Measurements from ENCODE around the gene PPM1K.

The PPM1K gene

GRCh38 chr4:88247148-88247547 lies 37.2 kb downstream of the PPM1K start:
- TF ChIP-seq, protein P1, sequence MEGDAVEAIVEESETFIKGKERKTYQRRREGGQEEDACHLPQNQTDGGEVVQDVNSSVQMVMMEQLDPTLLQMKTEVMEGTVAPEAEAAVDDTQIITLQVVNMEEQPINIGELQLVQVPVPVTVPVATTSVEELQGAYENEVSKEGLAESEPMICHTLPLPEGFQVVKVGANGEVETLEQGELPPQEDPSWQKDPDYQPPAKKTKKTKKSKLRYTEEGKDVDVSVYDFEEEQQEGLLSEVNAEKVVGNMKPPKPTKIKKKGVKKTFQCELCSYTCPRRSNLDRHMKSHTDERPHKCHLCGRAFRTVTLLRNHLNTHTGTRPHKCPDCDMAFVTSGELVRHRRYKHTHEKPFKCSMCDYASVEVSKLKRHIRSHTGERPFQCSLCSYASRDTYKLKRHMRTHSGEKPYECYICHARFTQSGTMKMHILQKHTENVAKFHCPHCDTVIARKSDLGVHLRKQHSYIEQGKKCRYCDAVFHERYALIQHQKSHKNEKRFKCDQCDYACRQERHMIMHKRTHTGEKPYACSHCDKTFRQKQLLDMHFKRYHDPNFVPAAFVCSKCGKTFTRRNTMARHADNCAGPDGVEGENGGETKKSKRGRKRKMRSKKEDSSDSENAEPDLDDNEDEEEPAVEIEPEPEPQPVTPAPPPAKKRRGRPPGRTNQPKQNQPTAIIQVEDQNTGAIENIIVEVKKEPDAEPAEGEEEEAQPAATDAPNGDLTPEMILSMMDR (IDR thresholded peaks at IDR 0.05) = no peak
- H3K4me1 ChIP-seq = no peaks in the 10 kb centered on the region
- peaks cover 0 to 12% of the 10 kb centered on the region in 2 donors for H3K27me3 ChIP-seq
- H3K36me3 ChIP-seq = no peaks in the 10 kb centered on the region
- no peaks in the 10 kb centered on the region for H3K9me3 ChIP-seq
- no peak for DNase-seq
- intact Hi-C loops (cut with DNase I; ENCODE audit: low total_unique reads) = no loop called here
- no peak overlapping the region for H3K27ac ChIP-seq
- no peak overlapping the region for H3K4me3 ChIP-seq

DNA sequence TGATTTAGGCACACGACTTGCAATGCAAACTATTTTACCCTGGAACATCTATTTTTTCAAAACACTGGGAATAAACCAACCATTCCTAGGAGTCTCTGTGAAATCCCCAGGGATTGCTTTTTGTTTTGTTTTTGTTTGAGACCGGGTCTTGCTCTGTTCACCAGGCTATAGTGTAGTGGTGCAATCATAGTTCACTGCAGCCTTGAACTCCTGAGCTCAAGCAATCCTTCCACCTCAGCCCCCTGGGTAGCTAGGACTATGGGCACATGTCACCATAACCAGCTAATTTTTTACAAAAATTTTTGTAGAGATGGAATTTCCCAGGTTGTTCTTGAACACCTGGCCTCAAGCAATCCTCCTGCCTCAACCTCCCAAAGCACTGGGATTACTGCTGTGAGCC lies 37.8 kb downstream of the PPM1K start:
- H3K27ac ChIP-seq = no peak overlapping the region
- intact Hi-C loops (cut with DNase I; ENCODE audit: low total_unique reads) = no loop called here
- no peaks in the 10 kb centered on the region for H3K36me3 ChIP-seq

GRCh38 chr4:88244816-88245579 lies 39.4 kb downstream of the PPM1K start:
- H3K4me1 ChIP-seq = no peaks in the 10 kb centered on the region
- no peaks in the 10 kb centered on the region for H3K36me3 ChIP-seq
- DNase-seq = peak in 1 of 2 donors; percentile 27
- TF ChIP-seq, protein P1 (IDR thresholded peaks at IDR 0.05) = no peak
- H3K27me3 ChIP-seq = peaks cover 0 to 12% of the 10 kb centered on the region in 2 donors
- H3K4me3 ChIP-seq = no peak overlapping the region
- no peak overlapping the region for H3K27ac ChIP-seq
- H3K9me3 ChIP-seq = no peaks in the 10 kb centered on the region
- intact Hi-C loops (cut with DNase I; ENCODE audit: low total_unique reads) = no loop called here

More for the DNA sequence above, 37.8 kb downstream of the PPM1K start:
- DNase-seq = no peak
- TF ChIP-seq, protein P1 (IDR thresholded peaks at IDR 0.05) = no peak
- H3K4me3 ChIP-seq = no peak overlapping the region
- no peaks in the 10 kb centered on the region for H3K9me3 ChIP-seq
- H3K4me1 ChIP-seq = no peaks in the 10 kb centered on the region
- H3K27me3 ChIP-seq = peaks cover 0 to 12% of the 10 kb centered on the region in 2 donors

GRCh38 chr4:88244056-88244455 lies 40.3 kb downstream of the PPM1K start:
- Histone ChIP-seq H3K36me3 (no peaks in the 10 kb centered on the region), H3K27ac (no peak overlapping the region), H3K27me3 (peaks cover 0 to 12% of the 10 kb centered on the region in 2 donors), H3K4me1 (no peaks in the 10 kb centered on the region), H3K9me3 (no peaks in the 10 kb centered on the region), H3K4me3 (no peak overlapping the region)
- DNase-seq = no peak
- intact Hi-C loops (cut with DNase I; ENCODE audit: low total_unique reads) = no loop called here
- TF ChIP-seq, protein P1 (IDR thresholded peaks at IDR 0.05) = no peak

DNA sequence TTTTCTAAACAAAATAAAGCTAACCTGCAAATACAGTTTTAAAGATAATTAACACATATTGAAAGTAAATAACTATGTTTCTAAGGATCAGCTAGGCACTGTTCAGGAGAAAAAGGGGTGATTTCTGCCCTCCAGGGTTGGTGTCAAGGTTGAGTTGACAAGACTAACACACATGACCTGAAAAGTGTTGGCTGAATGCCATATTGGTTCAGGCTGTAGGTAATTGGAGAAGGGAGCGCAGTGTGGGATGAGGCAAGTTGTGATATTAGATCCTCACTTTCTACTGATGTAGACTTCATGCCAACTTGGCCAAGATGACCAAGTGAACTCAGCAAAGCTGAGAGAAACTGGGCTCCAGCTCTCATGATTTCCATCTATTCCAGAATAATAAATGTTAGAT lies 42.2 kb downstream of the PPM1K start:
- Histone ChIP-seq H3K36me3 (no peaks in the 10 kb centered on the region), H3K4me3 (no peak overlapping the region), H3K27me3 (peaks cover 0 to 12% of the 10 kb centered on the region in 2 donors), H3K4me1 (no peaks in the 10 kb centered on the region), H3K9me3 (no peaks in the 10 kb centered on the region), H3K27ac (no peak overlapping the region)
- no peak for DNase-seq
- intact Hi-C loops (cut with DNase I; ENCODE audit: low total_unique reads) = no loop called here
- TF ChIP-seq, protein P1 (IDR thresholded peaks at IDR 0.05) = no peak
